ENCODE data around the gene SAMSN1. TPM values are rescaled to one million over a fixed set of nuclear protein-coding genes. Genes with fewer than 3 reads are reported as not detected.

SAMSN1 gene
- total RNA-seq, 1 experiment from 2014 or later: 2.8 TPM

DNA sequence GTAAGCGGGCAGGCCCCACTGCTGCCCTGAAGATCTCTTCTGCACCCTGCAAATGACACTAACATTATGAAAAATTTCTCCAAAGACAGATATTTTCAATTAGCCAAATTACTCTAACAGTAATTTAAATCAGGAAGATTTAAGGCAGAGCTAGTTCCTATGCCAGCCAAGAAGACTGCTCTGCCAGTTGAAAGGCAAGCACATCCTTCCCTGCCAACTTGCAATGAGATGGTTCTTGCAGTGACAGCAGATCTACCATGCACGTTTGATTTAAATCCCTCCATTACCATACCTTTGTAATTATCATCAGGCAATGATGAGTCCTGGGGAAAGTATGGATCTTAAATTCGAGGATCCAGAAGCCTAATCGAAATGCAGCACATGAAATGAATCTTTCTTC, 76.5 kb downstream of the SAMSN1 start:
- Histone ChIP-seq H3K9me3 (ENCODE audit: control insufficient read depth, low read depth, low read length) (no peaks in the 10 kb centered on the region), H3K9ac (ENCODE audit: extremely low read depth, insufficient read length, low read length) (no peak overlapping the region), H2BK120ac (ENCODE audit: low read depth, low read length, poor library complexity, severe bottlenecking) (no peak overlapping the region), H3T11ph (ENCODE audit: low read length) (no peak overlapping the region), H3K4me2 (ENCODE audit: insufficient read depth, insufficient read length, low read length) (no peak overlapping the region), H3K27me3 (ENCODE audit: insufficient read depth, low read length) (no peaks in the 10 kb centered on the region), H4K20me1 (ENCODE audit: control insufficient read depth, insufficient read depth, insufficient read length) (no peaks in the 10 kb centered on the region), H3K79me2 (ENCODE audit: insufficient read depth, low read length) (no peaks in the 10 kb centered on the region), H2AFZ (ENCODE audit: low read length) (no peak overlapping the region), H3K23ac (ENCODE audit: insufficient read length, low read depth, low read length) (no peak overlapping the region), H4K8ac (replicated peaks; ENCODE audit: insufficient read length, low read depth, low read length) (no peak overlapping the region), H2AK5ac (ENCODE audit: insufficient read length, low read length) (no peak overlapping the region), H2BK5ac (ENCODE audit: insufficient read length, low read length) (no peak overlapping the region), H3K56ac (ENCODE audit: insufficient read length, low read depth, low read length) (no peak overlapping the region), H3K18ac (ENCODE audit: insufficient read length, low read depth, low read length) (no peak overlapping the region), H3K4ac (ENCODE audit: low read depth, low read length) (no peak overlapping the region), H3K79me1 (ENCODE audit: insufficient read depth, low read depth, low read length, poor library complexity, severe bottlenecking) (no peaks in the 10 kb centered on the region), H3K14ac (ENCODE audit: insufficient read depth, low read length) (no peak overlapping the region), H4K91ac (ENCODE audit: insufficient read length, low read depth, low read length) (no peak overlapping the region), H3K23me2 (ENCODE audit: insufficient read length, low read depth, low read length, poor library complexity, severe bottlenecking) (no peaks in the 10 kb centered on the region), H3K27ac (ENCODE audit: insufficient read length, low read depth, low read length) (no peak overlapping the region), H2BK12ac (ENCODE audit: insufficient read length, low read depth, low read length) (no peak overlapping the region), H2BK20ac (ENCODE audit: low read depth, low read length, poor library complexity, severe bottlenecking) (no peak overlapping the region), H4K5ac (ENCODE audit: insufficient read length, low read depth, low read length) (no peak overlapping the region), H3K4me1 (ENCODE audit: insufficient read depth, low read length) (no peaks in the 10 kb centered on the region), H2BK15ac (ENCODE audit: low read depth, low read length) (no peak overlapping the region)
- H3K4me3 Mint-ChIP-seq: no peak overlapping the region
- DNase-seq: no peak
- WGBS (ENCODE audit: extremely low coverage, insufficient read length, low lambda C conversion rate): no CpG with 5 or more reads among the region's 4 CpGs
- no peaks in the 10 kb centered on the region for H3K36me3 Mint-ChIP-seq (ENCODE audit: insufficient read depth in 1 of 3, low read depth in 3 of 3)
- no peaks in the 10 kb centered on the region for H3K4me1 Mint-ChIP-seq
- TF ChIP-seq, protein P1, sequence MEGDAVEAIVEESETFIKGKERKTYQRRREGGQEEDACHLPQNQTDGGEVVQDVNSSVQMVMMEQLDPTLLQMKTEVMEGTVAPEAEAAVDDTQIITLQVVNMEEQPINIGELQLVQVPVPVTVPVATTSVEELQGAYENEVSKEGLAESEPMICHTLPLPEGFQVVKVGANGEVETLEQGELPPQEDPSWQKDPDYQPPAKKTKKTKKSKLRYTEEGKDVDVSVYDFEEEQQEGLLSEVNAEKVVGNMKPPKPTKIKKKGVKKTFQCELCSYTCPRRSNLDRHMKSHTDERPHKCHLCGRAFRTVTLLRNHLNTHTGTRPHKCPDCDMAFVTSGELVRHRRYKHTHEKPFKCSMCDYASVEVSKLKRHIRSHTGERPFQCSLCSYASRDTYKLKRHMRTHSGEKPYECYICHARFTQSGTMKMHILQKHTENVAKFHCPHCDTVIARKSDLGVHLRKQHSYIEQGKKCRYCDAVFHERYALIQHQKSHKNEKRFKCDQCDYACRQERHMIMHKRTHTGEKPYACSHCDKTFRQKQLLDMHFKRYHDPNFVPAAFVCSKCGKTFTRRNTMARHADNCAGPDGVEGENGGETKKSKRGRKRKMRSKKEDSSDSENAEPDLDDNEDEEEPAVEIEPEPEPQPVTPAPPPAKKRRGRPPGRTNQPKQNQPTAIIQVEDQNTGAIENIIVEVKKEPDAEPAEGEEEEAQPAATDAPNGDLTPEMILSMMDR (conservative IDR thresholded peaks at IDR 0.05): no peak
- no peaks in the 10 kb centered on the region for H3K9me3 Mint-ChIP-seq
- no peaks in the 10 kb centered on the region for H3K27me3 Mint-ChIP-seq (ENCODE audit: low read depth)
- H3K27ac Mint-ChIP-seq: no peak overlapping the region

Data from H9 (cell line).